Measurements from ENCODE around the gene REXO1.
A peak's percentile ranks its signal among the peaks of the same experiment; 100 is the strongest.

Gene REXO1

DNA sequence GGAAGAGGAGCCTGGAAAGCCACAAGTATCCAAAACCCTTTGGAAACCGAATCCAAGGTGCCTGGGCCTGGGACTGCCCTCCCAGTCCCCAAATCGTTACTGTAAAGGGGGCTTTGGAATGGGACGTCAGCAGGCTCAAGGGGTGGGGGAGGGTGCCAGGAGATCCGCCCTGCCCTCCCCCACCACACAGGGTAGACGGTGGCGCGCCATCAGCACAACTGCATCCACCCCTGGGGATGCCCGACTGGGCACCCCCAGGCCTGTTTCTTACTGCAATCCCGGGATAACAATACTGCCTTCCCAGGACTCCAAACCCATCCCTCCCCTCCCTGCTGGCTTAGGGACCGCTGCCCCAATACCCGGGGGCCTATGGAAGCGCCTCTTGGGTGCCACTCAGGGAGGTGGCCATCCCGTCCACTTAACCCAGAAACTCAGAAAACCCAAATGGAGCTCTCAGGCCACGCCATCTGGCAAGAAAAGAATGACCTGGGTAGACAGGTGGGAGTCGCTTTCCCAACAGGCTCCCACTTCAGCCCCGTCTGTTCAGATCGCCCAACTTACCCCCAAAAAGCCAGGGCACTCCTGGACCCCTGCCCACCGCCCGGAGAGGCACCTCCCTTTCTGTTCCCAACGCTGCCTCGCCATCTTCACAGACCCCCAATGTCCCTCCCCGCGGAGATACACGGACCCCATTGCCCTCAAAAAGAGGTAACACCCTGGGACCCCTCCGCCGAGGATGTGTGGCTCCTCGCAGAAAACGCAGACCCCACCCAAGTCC is 12.7 kb upstream of the REXO1 start:
- no peak for DNase-seq

DNA sequence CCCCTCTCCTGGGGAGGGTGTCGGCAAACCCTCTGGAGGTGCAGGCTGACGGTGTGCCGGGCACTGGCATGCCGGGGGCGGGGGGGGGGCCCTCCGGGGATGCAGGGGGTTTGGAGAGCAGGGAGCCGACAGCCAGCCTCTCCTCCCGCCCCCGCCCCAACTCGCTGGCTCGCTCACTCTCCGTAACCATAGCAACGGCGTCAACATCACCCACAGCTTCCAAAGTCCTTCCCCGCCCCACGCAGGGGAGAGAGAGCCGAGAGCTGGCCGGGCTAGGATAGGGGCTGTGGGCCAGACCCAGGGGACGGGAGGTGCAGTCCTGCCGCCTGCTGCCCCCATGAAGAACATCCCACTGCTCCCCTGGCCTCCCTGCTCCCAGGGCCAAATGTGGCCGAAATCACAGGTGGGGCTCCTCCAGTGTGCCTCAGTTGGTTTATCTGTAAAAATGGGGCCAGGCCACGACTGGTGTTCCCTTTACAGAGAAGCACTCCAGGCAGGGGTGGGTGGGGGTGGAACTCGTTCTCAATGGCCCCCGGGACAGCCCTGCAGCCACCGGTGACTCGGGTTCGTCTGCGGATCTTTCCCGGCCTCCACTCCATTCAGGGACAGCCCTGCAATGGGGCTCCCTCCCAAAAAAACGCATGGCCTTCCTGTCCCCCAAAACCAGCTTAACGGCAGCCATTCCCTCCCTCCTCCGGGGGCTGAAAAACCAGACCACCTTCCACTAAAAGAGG is 11.9 kb upstream of the REXO1 start:
- DNase-seq = peak in 1 of 2 donors; percentile 51

DNA sequence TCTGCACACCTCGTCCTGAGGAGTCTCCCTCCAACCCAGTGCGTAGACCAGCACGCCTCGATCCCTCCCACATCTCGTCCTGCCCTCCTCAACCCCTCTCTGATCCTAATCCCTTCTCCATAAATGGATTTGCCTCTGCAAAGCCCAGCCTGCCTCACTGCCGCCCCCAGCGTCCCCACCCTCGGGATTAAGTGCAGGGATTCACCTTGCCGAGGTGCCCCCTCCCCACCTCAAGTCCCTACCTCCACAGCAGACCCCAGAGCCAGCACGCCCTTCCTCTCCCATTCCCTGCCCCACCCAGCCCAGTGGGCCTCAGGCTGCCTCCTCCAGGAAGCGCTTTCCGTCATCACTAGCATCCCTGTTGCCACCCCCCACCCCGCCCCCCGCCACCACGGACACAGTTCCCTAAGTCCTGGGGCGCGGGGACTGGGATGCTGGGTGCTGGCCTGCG is 11.1 kb upstream of the REXO1 start:
- no peak for DNase-seq

DNA sequence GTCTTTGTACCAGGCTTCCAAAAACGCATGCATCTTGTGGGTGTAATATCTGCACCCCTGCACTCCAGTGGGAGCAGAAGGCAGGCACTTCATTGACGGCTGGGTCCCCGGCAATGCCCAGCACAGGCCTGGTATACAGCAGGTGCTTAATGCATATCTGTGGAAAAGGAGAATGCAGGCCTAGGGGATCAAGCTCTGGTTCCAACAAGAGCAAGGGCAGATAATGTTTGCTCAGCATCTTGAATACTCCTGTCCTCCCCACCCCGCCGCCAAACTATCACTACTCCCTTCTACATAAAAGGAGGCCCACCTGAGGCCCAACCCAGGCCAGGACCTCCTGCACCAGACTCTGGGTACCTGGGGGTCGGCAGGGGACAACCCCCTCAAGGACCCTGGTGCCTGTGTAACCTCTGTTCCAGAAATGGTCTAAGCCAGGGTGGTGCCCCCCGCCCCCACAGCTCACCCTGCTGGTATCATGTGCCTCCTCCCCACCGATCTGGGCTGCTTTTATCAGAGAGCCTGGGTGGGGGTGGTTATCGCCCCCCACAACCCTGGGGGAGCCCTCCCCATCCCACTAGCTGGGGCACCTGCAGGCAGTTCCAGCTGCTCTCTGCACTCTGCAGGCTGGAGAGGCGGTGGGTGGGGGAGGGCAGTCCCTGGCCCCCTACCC is 10.3 kb upstream of the REXO1 start:
- DNase-seq = no peak

DNA sequence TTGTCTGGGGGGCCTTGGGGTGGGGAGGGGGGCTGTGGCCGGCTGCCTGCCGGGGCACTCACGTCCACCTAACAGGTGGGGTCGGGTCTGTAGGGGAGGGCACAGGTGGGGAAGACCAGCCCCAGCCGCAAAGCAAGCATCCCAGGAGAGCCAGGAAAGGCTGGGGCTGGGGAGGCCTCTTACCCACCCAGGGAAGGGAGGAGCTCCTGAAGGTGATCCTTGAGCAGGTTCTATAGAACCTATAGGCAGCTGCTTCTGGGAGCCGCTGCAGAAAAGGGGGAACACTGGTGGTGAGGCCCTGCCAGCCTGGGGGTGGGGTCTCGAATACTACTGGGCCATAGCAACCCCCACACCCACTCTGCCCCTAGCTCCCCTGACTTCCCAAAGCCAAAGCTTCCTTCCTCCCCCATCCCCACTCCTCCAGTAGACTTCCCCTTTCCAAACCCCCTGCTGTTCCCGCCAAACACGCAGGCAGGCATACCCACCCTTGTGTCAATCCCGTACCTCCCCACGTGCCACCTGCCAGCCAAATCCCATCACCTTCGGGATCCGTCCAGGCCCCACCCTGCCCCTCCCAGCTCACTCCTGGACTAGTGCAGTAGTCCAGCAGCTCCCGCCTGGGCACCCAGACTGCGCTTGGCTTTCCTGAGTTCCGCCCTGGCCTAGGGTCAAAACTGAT is 9.5 kb upstream of the REXO1 start:
- no peak for DNase-seq

GRCh38 chr19:1856698-1857603 is 8.7 kb upstream of the REXO1 start:
- DNase-seq = peak in 1 of 2 donors; percentile 41

- DNase-seq = no peak
These were observed 8.0 kb upstream of the REXO1 start for GRCh38 chr19:1856345-1856697.

DNA sequence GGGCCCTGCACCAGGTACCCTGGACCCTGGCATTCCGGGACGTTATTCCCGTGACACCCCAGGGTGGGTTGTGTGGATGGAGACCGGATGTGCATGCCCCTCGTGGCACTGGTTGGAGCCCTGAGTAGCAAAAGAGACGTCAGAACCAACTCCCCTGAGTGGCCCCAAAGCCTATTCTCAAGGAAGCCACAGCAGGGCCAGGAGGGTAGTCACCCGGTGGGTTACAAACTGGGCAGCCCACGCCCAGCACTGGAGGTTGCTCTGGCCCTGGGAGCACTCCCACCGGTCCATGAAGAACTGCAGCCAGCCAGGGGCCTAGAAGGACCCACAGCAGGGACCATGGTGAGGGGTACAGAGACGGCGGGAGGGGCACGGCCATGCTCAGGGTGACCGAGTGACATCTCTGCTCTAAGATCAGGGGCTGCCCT is 7.6 kb upstream of the REXO1 start:
- DNase-seq = no peak

DNA sequence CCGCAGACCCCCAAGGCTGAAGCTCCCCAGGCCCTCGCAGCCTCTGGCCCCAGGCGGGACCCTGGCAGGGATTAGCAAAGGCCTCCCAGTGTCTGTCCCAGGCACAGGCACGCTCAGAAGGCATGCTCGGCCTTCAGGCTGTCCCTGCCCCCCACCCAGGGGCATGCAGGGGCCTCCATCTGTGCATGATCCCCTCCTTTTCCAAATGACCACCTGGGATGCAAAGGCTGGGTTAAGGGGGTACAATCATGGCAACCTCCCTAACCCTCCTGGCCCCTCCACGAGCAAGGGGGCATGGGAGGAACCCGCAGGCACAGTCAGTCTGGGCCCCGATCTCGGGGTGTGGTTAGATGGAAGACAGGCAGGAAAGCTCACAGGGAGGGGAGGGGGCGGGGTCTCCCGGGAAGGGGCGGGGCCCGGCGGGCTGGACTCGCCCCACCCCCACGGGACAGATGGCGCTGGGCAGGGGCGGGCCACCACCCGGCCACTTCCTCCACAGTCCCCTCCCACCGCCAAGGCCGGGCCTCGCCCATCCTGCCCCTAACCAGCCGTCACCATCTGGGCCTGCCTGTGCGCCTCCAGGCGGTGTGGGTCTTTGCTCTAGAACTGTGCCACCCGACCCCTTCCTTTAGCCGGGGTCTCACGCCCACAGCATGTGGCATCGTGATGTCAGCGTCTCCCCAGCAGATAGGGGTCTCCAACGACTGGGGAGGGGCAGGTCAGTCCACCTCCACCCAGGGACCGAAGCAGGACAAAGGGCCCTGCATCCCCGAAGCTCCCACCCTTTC is 7.0 kb upstream of the REXO1 start:
- peak; percentile 75 to 80 for DNase-seq

DNA sequence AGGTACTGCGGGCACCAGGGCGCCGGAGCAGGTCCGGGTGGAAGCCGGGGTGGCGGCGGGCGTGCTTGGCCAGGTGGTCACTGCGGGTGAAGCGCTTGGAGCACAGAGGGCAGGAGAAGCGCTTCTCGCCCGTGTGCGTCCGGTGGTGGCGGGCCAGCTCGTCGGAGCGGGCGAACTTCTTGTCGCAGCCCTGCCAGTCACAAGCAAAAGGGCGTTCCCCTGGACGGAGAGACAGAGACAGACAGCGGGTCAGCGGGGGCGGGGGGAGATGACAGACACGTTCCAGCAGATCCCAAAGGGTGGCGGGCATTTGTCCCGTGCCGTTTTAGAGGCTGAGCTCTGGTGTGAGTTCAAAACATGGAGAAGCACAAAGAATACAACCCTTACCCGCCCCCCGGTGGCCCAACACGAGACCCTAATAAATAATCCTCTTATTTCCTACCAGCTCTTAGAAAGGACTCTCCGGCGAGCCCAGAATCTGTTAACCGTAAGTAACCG is 6.3 kb upstream of the REXO1 start:
- no peak for DNase-seq

DNA sequence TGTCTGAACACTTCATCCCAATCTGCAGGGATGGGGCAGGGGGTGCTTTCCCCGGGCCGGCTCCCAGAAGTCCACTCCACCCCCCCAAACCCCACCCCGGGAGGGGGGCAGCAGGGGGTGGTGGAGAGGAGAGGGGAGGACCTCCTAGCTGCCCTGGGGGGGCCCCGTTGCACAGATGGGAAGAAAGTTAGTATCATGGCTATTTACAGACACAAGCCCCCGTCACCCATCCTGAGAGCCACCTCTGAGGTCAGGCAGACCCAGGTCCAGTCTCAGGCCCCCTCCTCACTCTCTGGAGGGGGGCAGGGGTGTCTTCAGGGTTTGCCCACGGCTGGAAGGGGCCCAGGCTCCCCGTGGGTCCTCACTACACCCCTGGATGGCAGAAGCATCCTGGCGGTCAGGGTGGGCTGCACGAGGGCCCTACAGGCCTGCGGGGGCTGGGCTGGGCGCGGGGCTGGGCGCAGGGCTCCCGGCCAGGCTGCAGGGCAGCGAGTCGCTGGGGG is 5.8 kb upstream of the REXO1 start:
- DNase-seq = no peak

DNA sequence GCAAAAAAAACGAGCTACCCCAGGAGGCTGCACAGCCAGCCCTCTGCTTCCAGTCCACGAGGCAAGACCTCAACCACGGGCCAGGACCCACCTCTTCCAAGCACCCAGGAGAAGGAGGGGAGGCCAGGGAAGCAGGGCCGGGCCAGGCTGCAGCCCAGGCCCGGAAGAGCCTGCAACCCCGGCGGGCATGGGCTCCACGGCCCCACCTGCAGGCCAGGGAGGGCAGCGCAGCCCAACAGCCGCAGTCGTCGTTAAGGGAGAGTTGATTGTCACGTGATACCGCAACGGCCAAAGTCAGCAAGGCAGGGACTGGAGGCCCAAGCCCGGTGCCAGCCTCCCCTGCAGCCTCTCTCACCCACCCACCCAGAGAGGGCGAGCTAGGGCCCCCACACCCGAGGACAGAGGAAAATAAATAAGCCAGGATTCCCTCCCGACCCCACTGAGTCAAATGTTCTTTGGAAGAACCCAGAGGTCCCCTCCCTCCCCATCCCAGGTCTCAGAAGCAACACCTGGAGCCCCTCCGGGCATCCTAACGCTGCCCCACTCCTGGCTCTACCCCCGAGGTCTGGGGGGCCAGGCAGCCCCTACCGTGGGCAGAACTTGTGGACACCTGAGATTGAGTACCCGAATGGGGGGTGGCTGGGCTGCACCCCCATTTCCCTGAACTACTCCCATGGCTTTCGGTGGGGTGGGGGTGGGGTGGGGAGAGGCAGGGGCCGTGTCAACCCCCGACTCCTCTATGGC is 5.2 kb upstream of the REXO1 start:
- DNase-seq = peak; percentile 84 to 89

- no peak for DNase-seq
These were observed 4.4 kb upstream of the REXO1 start for GRCh38 chr19:1852581-1853128.

- DNase-seq = peak in 1 of 2 donors; percentile 40
These were observed 3.6 kb upstream of the REXO1 start for GRCh38 chr19:1851654-1852580.

- DNase-seq = no peak
These were observed 2.7 kb upstream of the REXO1 start for GRCh38 chr19:1850809-1851653.

DNA sequence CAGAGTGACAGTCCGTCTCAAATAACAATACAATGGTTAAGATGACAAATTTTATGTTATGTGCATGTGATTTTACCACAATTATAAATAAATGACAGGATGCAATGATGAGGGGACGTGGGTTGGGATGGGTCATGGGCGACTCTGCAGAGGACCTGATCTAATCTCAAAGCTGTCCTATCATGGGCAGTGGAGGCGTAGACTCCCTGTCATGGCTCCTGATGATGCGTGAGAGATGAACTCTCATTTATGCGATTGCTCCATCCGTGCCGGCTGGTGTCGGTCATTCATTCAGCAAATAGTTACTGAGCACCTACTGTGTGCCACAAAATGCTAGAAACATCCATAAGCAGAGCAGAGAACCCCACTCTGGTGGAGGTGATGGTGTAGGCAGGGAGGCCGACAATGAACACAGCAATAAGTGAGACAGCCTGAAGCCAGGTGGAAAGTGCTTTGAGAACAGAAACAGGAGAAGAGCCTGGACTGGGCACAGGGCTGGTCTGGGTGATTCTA is 1.7 kb upstream of the REXO1 start:
- DNase-seq = no peak

DNA sequence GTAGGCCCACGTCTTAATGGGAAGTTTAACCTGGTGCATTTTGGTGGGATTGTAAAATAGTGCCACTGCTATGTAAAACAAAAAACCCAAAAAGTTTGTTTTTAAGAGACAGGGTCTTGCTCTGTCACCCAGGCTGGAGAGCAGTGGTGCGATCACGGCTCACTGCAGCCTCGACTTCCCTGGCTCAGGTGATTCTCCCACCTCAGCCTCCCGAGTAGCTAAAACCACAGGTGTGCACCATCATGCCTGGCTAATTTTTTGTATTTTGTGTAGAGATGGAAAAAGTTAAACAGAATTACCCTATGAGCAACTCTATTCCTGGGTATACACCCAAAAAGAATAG is 820 bp upstream of the REXO1 start:
- DNase-seq = no peak
